ENCODE results near the gene ZNF341. TPM values are rescaled to one million over a fixed set of nuclear protein-coding genes. Genes with fewer than 3 reads are reported as not detected.

Gene ZNF341
- total and polyA plus RNA-seq, 9 of the 15 experiments (the other 6 are each of a cell fraction or from before 2014, with no cell fraction given) = 0.08 to 2.6 (median 1.0) TPM

DNA sequence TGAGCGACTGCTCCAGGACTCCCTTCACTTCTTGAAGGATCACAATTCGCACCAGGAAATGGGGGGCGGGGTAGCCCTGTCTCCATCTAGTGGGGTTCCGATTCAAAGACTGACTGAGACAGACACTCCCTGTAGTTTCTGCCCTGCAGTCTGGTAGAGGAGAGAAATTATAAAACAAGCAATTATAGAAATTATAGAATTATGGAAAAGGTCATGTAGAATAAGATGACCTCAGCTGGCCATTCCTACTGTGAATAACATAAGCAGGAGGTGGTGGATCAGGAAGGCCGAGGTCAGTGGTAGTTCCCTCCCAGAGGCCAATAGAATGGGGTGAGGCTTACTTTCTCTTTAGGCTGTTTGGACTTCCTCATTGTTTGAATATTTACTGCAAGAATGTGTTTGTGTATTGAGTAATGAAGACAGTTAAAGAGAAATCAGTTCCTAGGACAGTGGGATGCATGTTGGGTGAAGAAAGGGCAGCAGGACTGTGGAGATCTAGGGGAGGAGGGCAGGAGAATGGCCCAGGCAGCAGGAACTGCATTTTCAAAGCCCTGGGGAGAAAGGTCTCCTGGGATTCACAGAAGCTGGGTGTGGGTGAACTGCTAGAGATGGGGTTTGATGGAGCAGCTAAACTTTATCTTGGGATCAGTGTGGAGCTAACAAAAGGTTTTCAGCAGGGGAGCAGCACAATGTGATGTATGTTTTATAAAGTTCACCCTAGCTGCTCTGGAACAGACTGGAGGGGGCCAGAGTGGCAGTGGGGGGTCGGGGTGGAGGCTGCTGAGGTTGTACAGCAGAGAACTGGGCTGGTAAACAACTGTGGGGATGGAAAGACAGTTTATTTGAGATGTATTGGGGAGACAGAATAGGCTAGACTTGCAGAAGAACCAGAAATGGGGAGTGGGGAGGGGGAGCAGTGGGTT, 2.1 kb downstream of the ZNF341 start (continued):
- TF ChIP-seq FOXM1 (IDR thresholded peaks at IDR 0.05; ENCODE audit: low read depth) (0 out of 2 replicates have a peak, but pooled peaks have one; percentile 31), FOXM1 (CRISPR knock-in tag; IDR thresholded peaks at IDR 0.05; ENCODE audit: low read depth) (no peak), ELK1 (CRISPR knock-in tag; IDR thresholded peaks at IDR 0.05) (no peak), MAZ (CRISPR knock-in tag; conservative IDR thresholded peaks at IDR 0.05 in 1 of 2, IDR thresholded peaks at IDR 0.05 in 1 of 2) (no peak)

DNA sequence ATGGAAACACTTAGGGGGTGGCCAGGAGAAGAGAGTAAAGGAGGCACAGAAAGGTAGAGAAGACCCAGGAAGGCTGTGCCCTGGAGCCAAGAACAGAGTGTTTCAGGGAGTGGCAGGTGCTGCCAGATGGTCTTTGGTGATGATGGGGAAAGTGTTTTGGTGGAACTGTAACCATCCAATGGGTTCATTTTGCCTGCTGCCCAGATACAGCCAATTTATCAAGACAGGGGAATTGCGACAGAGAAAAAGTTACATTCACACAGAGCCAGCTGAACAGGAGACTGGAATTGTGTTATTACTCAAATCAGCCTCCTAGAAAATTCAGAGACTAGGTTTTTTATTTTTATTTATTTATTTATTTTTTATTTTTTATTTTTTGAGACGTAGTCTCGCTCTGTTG, 5.2 kb downstream of the ZNF341 start:
- Histone ChIP-seq H3K27me3 (ENCODE audit: control insufficient read depth in 2 of 2, insufficient read depth in 2 of 2, low read length in 2 of 2) (no peaks in the 10 kb centered on the region), H3K36me3 (ENCODE audit: control insufficient read depth, insufficient read depth, low read length) (no peaks in the 10 kb centered on the region), H2AFZ (ENCODE audit: low read depth, low read length) (no peak overlapping the region), H3K79me2 (ENCODE audit: control insufficient read depth, insufficient read depth, low read length) (no peaks in the 10 kb centered on the region), H3K27ac (ENCODE audit: extremely low read depth, low read depth, low read length) (no peak overlapping the region), H3K9ac (ENCODE audit: insufficient read depth in 1 of 2, low read depth in 2 of 2, low read length in 2 of 2) (no peak overlapping the region), H3K4me3 (no peak overlapping the region), H3K9me1 (ENCODE audit: control insufficient read depth, insufficient read depth, low read length) (no peaks in the 10 kb centered on the region), H3K4me2 (ENCODE audit: insufficient read depth, low read length) (no peak overlapping the region), H4K20me1 (replicated peaks; ENCODE audit: control insufficient read depth, insufficient read depth, low read length) (no peaks in the 10 kb centered on the region), H3K9me3 (replicated peaks; ENCODE audit: control insufficient read depth, insufficient read depth, low read depth, low read length) (peaks cover 6% of the 10 kb centered on the region), H3K4me1 (replicated peaks in 1 of 2; ENCODE audit: control insufficient read depth in 2 of 2, insufficient read depth in 2 of 2, low read length in 2 of 2) (peaks cover 21 to 23% of the 10 kb centered on the region in 2 experiments; a peak in 4 of 5 replicates)
- no TSS peak for BruUV-seq (replicated peaks)
- in situ Hi-C loops (cut with MboI) (no loop called here), intact Hi-C loops (cut with micrococcal nuclease) (no loop called here)
- 98% methylated on average over 3 of the region's 3 CpGs for WGBS (ENCODE audit: insufficient coverage, low coverage, missing lambda C conversion rate)
- no peak for FAIRE-seq
- CTCF ChIA-PET (ENCODE audit: low intra/inter-chr PET ratio) = no interaction called here
- TF ChIP-seq CBX5 (IDR thresholded peaks at IDR 0.05; ENCODE audit: borderline replicate concordance, low read depth) (peak; percentile 98), TRIM24 (IDR thresholded peaks at IDR 0.05) (peak in 1 of 2 experiments; percentile 29; a peak in 1 of 4 replicates), CBX3 (IDR thresholded peaks at IDR 0.05; ENCODE audit: borderline replicate concordance in 1 of 2, low read length in 2 of 2) (peak in 1 of 2 experiments; percentile 97; a peak in 2 of 3 replicates), ZEB2 (IDR thresholded peaks at IDR 0.05) (peak; percentile 67; the same call in 1 of the 2 replicates), MXD1 (CRISPR knock-in tag; IDR thresholded peaks at IDR 0.05; ENCODE audit: borderline replicate concordance, poor library complexity, severe bottlenecking) (no peak), TFAM (CRISPR knock-in tag; conservative IDR thresholded peaks at IDR 0.05) (no peak), TRIM28 (IDR thresholded peaks at IDR 0.05) (peak; percentile 84), TAF1 (IDR thresholded peaks at IDR 0.05; ENCODE audit: control insufficient read depth, extremely low read depth, insufficient read depth, low read length, severe bottlenecking) (no peak), CBX1 (IDR thresholded peaks at IDR 0.05; ENCODE audit: low read depth) (peak; percentile 73; the same call in 1 of the 2 replicates)
- TF ChIP-seq, protein P1, sequence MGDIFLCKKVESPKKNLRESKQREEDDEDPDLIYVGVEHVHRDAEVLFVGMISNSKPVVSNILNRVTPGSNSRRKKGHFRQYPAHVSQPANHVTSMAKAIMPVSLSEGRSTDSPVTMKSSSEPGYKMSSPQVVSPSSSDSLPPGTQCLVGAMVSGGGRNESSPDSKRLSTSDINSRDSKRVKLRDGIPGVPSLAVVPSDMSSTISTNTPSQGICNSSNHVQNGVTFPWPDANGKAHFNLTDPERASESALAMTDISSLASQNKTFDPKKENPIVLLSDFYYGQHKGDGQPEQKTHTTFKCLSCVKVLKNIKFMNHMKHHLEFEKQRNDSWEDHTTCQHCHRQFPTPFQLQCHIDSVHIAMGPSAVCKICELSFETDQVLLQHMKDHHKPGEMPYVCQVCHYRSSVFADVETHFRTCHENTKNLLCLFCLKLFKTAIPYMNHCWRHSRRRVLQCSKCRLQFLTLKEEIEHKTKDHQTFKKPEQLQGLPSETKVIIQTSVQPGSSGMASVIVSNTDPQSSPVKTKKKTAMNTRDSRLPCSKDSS (IDR thresholded peaks at IDR 0.05; ENCODE audit: low read depth, partially characterized antibody) = peak; percentile 90
- DNase-seq (ENCODE audit: extremely low read depth in 1 of 4, low spot score in 3 of 4) = no peak
- POLR2A ChIA-PET = interaction anchor here (0.7 kb wide), 1 partner anchor 10 kb away, joined by 3 read pairs; no protein-coding TSS in a partner anchor
- no peak for ATAC-seq

Data from K562 (cell line).